CD4-positive, alpha-beta memory T cell (primary cell): ENCODE measurements around the gene OST4. TPM values are rescaled to one million over a fixed set of nuclear protein-coding genes. Genes with fewer than 3 reads are reported as not detected.

ENCODE experiments used
- CTCF ChIA-PET: fragments of 350-600 bp; sonication (Branson Sonifier 250); formaldehyde crosslinking; loops from one replicate; lab custom pipeline; 2021; ENCODE audit warnings: inconsistent platforms; ENCODE audit not compliant: partially characterized antibody; lab: Charles Lee
- POLR2A ChIA-PET: fragments of 350-600 bp; sonication (Branson Sonifier 250); formaldehyde crosslinking; loops from one replicate; lab custom pipeline; 2021; ENCODE audit not compliant: partially characterized antibody; lab: Charles Lee
- DNase-seq, 5 donors: peaks; one replicate each; pipeline versions ENCODE4 v3.0.0 to v3.0.0-alpha.2; 2020 to 2022; ENCODE audit warnings: mixed read lengths in 1 of 5
- H3K27ac ChIP-seq: one replicate; pipeline ENCODE4 v1.7.0; 2013; ENCODE audit warnings: low read depth, low read length
- H3K27me3 ChIP-seq: 2 replicates; pipeline ENCODE4 v1.7.0; 2013; ENCODE audit warnings: mild to moderate bottlenecking, low read length, moderate library complexity; ENCODE audit not compliant: insufficient read depth
- H3K36me3 ChIP-seq: 2 replicates; pipeline ENCODE4 v1.7.0; 2013; ENCODE audit warnings: mild to moderate bottlenecking, low read length, moderate library complexity; ENCODE audit not compliant: insufficient read depth
- H3K4me1 ChIP-seq: 2 replicates; pipeline ENCODE4 v1.7.0; 2013; ENCODE audit warnings: mild to moderate bottlenecking, low read length, moderate library complexity; ENCODE audit not compliant: insufficient read depth
- H3K4me3 ChIP-seq, 2 donors: one replicate each; pipeline ENCODE4 v1.7.0; 2013; ENCODE audit warnings: low read length in 2 of 2, mild to moderate bottlenecking in 1 of 2
- H3K9me3 ChIP-seq, 2 donors: one replicate each; pipeline ENCODE4 v1.7.0; 2013; ENCODE audit warnings: low read length in 2 of 2, control low read depth in 1 of 2; ENCODE audit not compliant: control insufficient read depth in 1 of 2
- H3K27ac Mint-ChIP-seq, 7 donors: one replicate each; pipeline ENCODE4 v1.8.0; 2020 to 2021; ENCODE audit warnings: mixed read lengths in 7 of 7, mild to moderate bottlenecking in 6 of 7, inconsistent platforms in 3 of 7, moderate library complexity in 3 of 7
- H3K27me3 Mint-ChIP-seq, 2 donors: one replicate each; pipeline ENCODE4 v1.8.0; 2020 to 2021; ENCODE audit warnings: mixed read lengths in 2 of 2
- H3K36me3 Mint-ChIP-seq, 2 donors: one replicate each; pipeline ENCODE4 v1.8.0; 2020 to 2021; ENCODE audit warnings: mixed read lengths in 2 of 2, inconsistent platforms in 1 of 2, mild to moderate bottlenecking in 1 of 2
- H3K4me1 Mint-ChIP-seq, 4 donors: one replicate each; pipeline ENCODE4 v1.8.0; 2020 to 2021; ENCODE audit warnings: mixed read lengths in 4 of 4, mild to moderate bottlenecking in 1 of 4
- H3K4me3 Mint-ChIP-seq, 8 donors: one replicate each; pipeline ENCODE4 v1.8.0; 2020 to 2021; ENCODE audit warnings: mixed read lengths in 8 of 8, mild to moderate bottlenecking in 7 of 8, moderate library complexity in 6 of 8, inconsistent platforms in 3 of 8
- H3K9me3 Mint-ChIP-seq, 8 donors: one replicate each; pipeline ENCODE4 v1.8.0; 2020 to 2021; ENCODE audit warnings: mixed read lengths in 8 of 8, mild to moderate bottlenecking in 5 of 8, inconsistent platforms in 3 of 8, moderate library complexity in 1 of 8
- intact Hi-C: fragments of 100-400 bp; cut with micrococcal nuclease; formaldehyde crosslinking; loops from one replicate; pipeline ENCODE4 v1.15.1; 2023
- polyA plus RNA-seq, 2 donors: library from polyadenylated mRNA; unstranded; fragments of 300-500 nt; fragmentation: Illumina TruSeq; gene quantifications; one replicate each; pipeline ENCODE4 v1.2.3, GENCODE V29; 2021
- total RNA-seq, 2 experiments: library from RNA; stranded (reverse); gene quantifications; one replicate each; pipeline ENCODE4 v1.2.3, GENCODE V29; 2021

The OST4 gene
- total and polyA plus RNA-seq, 4 experiments from 2014 or later: 269 to 958 (median 587) TPM

DNA sequence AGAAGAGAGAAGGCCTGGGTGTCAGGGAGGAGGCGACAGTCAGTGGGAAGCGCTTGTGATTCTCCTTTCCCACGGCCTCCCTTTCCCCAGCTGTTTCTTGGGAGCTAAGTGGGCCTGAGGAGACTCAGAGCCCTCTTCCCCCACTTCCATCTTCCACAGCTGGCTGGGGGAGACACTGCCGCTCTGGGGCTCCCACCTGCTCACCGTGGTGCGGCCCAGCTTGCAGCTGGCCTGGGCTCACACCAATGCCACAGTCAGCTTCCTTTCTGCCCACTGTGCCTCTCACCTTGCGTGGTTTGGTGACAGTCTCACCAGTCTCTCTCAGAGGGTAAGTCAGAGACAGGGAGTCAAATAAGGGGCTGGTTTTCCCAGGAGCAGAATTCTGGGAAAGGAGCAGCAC lies 31.6 kb downstream of the OST4 start:
- H3K27ac ChIP-seq: no peak overlapping the region
- H3K27me3 ChIP-seq: no peaks in the 10 kb centered on the region
- H3K36me3 ChIP-seq: peaks cover 64% of the 10 kb centered on the region
- H3K9me3 ChIP-seq: no peaks in the 10 kb centered on the region
- no peaks in the 10 kb centered on the region for H3K9me3 Mint-ChIP-seq
- peaks cover 18 to 68% of the 10 kb centered on the region in 2 donors for H3K36me3 Mint-ChIP-seq
- DNase-seq: no peak
- CTCF ChIA-PET: interaction anchor here (1.0 to 1.5 kb wide), 2 partner anchors 10 to 11 kb away, joined by 3 to 4 read pairs; partner anchors contain the start of gene AGBL5
- H3K4me1 ChIP-seq: peaks cover 3% of the 10 kb centered on the region
- peak overlapping the region in 1 of 7 donors; percentile 8 for H3K27ac Mint-ChIP-seq
- POLR2A ChIA-PET: interaction anchor here (1.0 to 4.5 kb wide), 2 partner anchors 11 to 31 kb away, joined by 3 to 37 read pairs; partner anchors contain the start of gene AGBL5
- intact Hi-C loops: no loop called here
- H3K27me3 Mint-ChIP-seq: no peaks in the 10 kb centered on the region
- no peak overlapping the region for H3K4me3 Mint-ChIP-seq
- peaks cover 3 to 4% (median 3%) of the 10 kb centered on the region in 4 donors for H3K4me1 Mint-ChIP-seq
- no peak overlapping the region for H3K4me3 ChIP-seq

GRCh38 chr2:27039426-27039825 lies 32.0 kb downstream of the OST4 start:
- DNase-seq: no peak
- Histone ChIP-seq H3K4me1 (peaks cover 8% of the 10 kb centered on the region), H3K27me3 (no peaks in the 10 kb centered on the region), H3K36me3 (peaks cover 64% of the 10 kb centered on the region), H3K9me3 (no peaks in the 10 kb centered on the region), H3K4me3 (no peak overlapping the region), H3K27ac (no peak overlapping the region)
- intact Hi-C loops: no loop called here
- Mint-ChIP-seq H3K4me1 (peaks cover 3 to 8% (median 5%) of the 10 kb centered on the region in 4 donors), H3K27me3 (no peaks in the 10 kb centered on the region), H3K27ac (peak overlapping the region in 1 of 7 donors; percentile 8), H3K4me3 (no peak overlapping the region), H3K36me3 (peaks cover 18 to 68% of the 10 kb centered on the region in 2 donors), H3K9me3 (no peaks in the 10 kb centered on the region)
- ChIA-PET POLR2A (interaction anchor here (1.0 to 4.5 kb wide), 2 partner anchors 11 to 32 kb away, joined by 3 to 37 read pairs; partner anchors contain the start of gene AGBL5), CTCF (interaction anchor here (1.0 to 1.5 kb wide), 2 partner anchors 10 to 11 kb away, joined by 3 to 4 read pairs; partner anchors contain the start of gene AGBL5)

DNA sequence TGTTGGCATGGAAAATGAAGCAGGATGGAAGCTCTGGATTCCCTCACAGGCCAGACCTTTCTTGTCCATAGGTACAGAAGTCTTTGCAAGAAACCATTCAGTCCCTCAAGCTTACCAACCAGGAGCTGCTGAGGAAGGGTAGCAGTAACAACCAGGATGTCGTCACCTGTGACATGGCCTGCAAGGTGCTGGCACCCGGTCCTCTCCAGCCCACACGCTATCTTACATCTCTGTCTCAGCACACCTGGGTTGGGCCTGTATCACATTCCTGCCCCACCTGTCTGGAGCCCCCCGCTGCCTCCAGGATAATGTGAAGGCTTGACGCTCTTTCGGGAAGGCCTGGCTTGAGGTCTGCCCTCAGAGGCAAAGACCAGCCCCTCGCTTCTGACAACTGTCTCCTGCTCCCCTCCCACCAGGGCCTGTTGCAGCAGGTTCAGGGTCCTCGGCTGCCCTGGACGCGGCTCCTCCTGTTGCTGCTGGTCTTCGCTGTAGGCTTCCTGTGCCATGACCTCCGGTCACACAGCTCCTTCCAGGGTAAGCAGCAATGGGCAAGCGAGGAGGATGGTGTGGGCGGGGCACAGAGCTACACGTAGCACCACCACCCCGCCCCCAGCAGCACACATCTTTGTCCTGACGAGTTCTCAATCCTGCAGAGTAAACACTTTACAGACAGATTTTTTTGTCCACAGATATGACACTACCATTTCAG lies 32.7 kb downstream of the OST4 start:
- no peaks in the 10 kb centered on the region for H3K27me3 ChIP-seq
- no peak overlapping the region for H3K27ac ChIP-seq
- H3K4me1 ChIP-seq: peaks cover 14% of the 10 kb centered on the region
- peaks cover 18 to 71% of the 10 kb centered on the region in 2 donors for H3K36me3 Mint-ChIP-seq
- H3K36me3 ChIP-seq: peaks cover 64% of the 10 kb centered on the region
- peaks cover 8 to 14% (median 11%) of the 10 kb centered on the region in 4 donors for H3K4me1 Mint-ChIP-seq
- H3K9me3 Mint-ChIP-seq: no peaks in the 10 kb centered on the region
- intact Hi-C loops: no loop called here
- no peak overlapping the region for H3K4me3 ChIP-seq
- no peak overlapping the region for H3K4me3 Mint-ChIP-seq
- H3K9me3 ChIP-seq: no peaks in the 10 kb centered on the region
- CTCF ChIA-PET: interaction anchor here (1.0 to 1.5 kb wide), 2 partner anchors 11 to 12 kb away, joined by 3 to 4 read pairs; partner anchors contain the start of gene AGBL5
- POLR2A ChIA-PET: interaction anchor here (1.0 to 4.5 kb wide), 2 partner anchors 12 to 32 kb away, joined by 3 to 37 read pairs; partner anchors contain the start of gene AGBL5
- no peaks in the 10 kb centered on the region for H3K27me3 Mint-ChIP-seq
- DNase-seq: no peak
- peak overlapping the region in 1 of 7 donors; percentile 18 for H3K27ac Mint-ChIP-seq

GRCh38 chr2:27038012-27038411 lies 33.4 kb downstream of the OST4 start:
- Mint-ChIP-seq H3K4me3 (no peak overlapping the region), H3K9me3 (no peaks in the 10 kb centered on the region), H3K27me3 (no peaks in the 10 kb centered on the region), H3K4me1 (peaks cover 14 to 21% (median 17%) of the 10 kb centered on the region in 4 donors), H3K27ac (peak overlapping the region in 1 of 7 donors; percentile 32), H3K36me3 (peaks cover 18 to 78% of the 10 kb centered on the region in 2 donors)
- intact Hi-C loops: no loop called here
- ChIA-PET POLR2A (interaction anchor here (0.6 to 4.5 kb wide), 2 partner anchors 13 to 172 kb away, joined by 3 to 37 read pairs; partner anchors contain the start of gene AGBL5), CTCF (no interaction called here)
- peaks cover 21% of the 10 kb centered on the region for H3K4me1 ChIP-seq
- no peaks in the 10 kb centered on the region for H3K9me3 ChIP-seq
- no peak overlapping the region for H3K27ac ChIP-seq
- H3K27me3 ChIP-seq: no peaks in the 10 kb centered on the region
- H3K4me3 ChIP-seq: no peak overlapping the region
- peaks cover 64% of the 10 kb centered on the region for H3K36me3 ChIP-seq
- no peak for DNase-seq

- Histone ChIP-seq H3K4me3 (peak overlapping the region; percentile 94 to 95), H3K36me3 (peaks cover 35% of the 10 kb centered on the region), H3K27ac (peak overlapping the region; percentile 77), H3K4me1 (peaks cover 28% of the 10 kb centered on the region), H3K9me3 (no peaks in the 10 kb centered on the region), H3K27me3 (no peaks in the 10 kb centered on the region)
- ChIA-PET POLR2A (interaction anchor here (1.0 to 6.8 kb wide), 9 partner anchors 12 to 54 kb away, joined by 3 to 72 read pairs (median 5); partner anchors contain the start of genes AGBL5, KHK and OST4), CTCF (interaction anchor here (1.4 to 2.4 kb wide), 2 partner anchors 17 to 54 kb away, joined by 4 to 11 read pairs; no protein-coding TSS in a partner anchor)
- Mint-ChIP-seq H3K9me3 (no peaks in the 10 kb centered on the region), H3K4me3 (peak overlapping the region; percentile 89 to 96 (median 95)), H3K4me1 (peaks cover 19 to 49% (median 36%) of the 10 kb centered on the region in 4 donors), H3K27me3 (no peaks in the 10 kb centered on the region), H3K27ac (peak overlapping the region; percentile 5 to 96 (median 95)), H3K36me3 (peaks cover 6 to 50% of the 10 kb centered on the region in 2 donors)
- no peak for DNase-seq
- intact Hi-C loops: loop anchor here (2.0 to 5.0 kb wide), 2 partner anchors 37 to 61 kb away; partner anchors contain the start of genes MAPRE3 and OST4
Measured at GRCh38 chr2:27033253-27033852, 38.1 kb downstream of the OST4 start.

GRCh38 chr2:27032495-27033252 lies 38.8 kb downstream of the OST4 start, which contains the start of gene TMEM214:
TMEM214 (plus strand) TSS chr2:27032965; CDS start chr2:27033016, 51 bp downstream.
- Histone ChIP-seq H3K27ac (peak within 1 kb of the TSS; percentile 77), H3K36me3 (peaks cover 28% of the 10 kb centered on the region), H3K4me3 (peak within 1 kb of the TSS; percentile 94 to 95), H3K4me1 (peaks cover 28% of the 10 kb centered on the region), H3K9me3 (no peaks in the 10 kb centered on the region), H3K27me3 (no peaks in the 10 kb centered on the region)
- H3K27me3 Mint-ChIP-seq: no peaks in the 10 kb centered on the region
- H3K27ac Mint-ChIP-seq: peak within 1 kb of the TSS; percentile 81 to 96 (median 95)
- H3K4me1 Mint-ChIP-seq: peaks cover 19 to 49% (median 36%) of the 10 kb centered on the region in 4 donors
- intact Hi-C loops: loop anchor here (1.0 to 5.0 kb wide), 4 partner anchors 18 to 60 kb away; partner anchors contain the start of genes MAPRE3 and OST4
- peak within 1 kb of the TSS; percentile 94 to 98 (median 96) for H3K4me3 Mint-ChIP-seq
- ChIA-PET POLR2A (interaction anchor here (0.7 to 6.8 kb wide), 12 partner anchors 13 to 101 kb away, joined by 3 to 72 read pairs (median 4); partner anchors contain the start of genes AGBL5, KHK and OST4), CTCF (interaction anchor here (1.0 to 2.4 kb wide), 2 partner anchors 17 to 55 kb away, joined by 3 to 11 read pairs; no protein-coding TSS in a partner anchor)
- no peaks in the 10 kb centered on the region for H3K9me3 Mint-ChIP-seq
- H3K36me3 Mint-ChIP-seq: peaks cover 6 to 45% of the 10 kb centered on the region in 2 donors
- DNase-seq: peak; percentile 65 to 80 (median 73)
